BJ (cell line): ENCODE data around the gene GRIP2. TPM values are rescaled to one million over a fixed set of nuclear protein-coding genes. Genes with fewer than 3 reads are reported as not detected.
A peak's percentile ranks its signal among the peaks of the same experiment; 100 is the strongest.

Source experiments
- CTCF ChIA-PET: fragments of 350-600 bp; formaldehyde crosslinking; extraction: SDS; loops from one replicate; lab custom pipeline; 2021; ENCODE audit warnings: antibody characterized with exemption, inconsistent platforms; lab: Yijun Ruan, JAX
- POLR2A ChIA-PET: fragments of 300-600 bp; sonication (Branson Sonifier 250); formaldehyde crosslinking; extraction: SDS; loops from one replicate; lab custom pipeline; 2021; ENCODE audit warnings: antibody characterized with exemption; lab: Charles Lee
- DNase-seq: peaks from one replicate; pipeline ENCODE4 v3.0.0-alpha.2; 2011; ENCODE audit warnings: low read depth
- H3K27me3 ChIP-seq: 2 replicates; pipeline ENCODE4 v1.6.0; 2011; ENCODE audit warnings: low read length; ENCODE audit not compliant: control insufficient read depth, insufficient read depth
- H3K36me3 ChIP-seq: 2 replicates; pipeline ENCODE4 v1.5.1; 2011; ENCODE audit warnings: low read length; ENCODE audit not compliant: control insufficient read depth, insufficient read depth
- H3K4me3 ChIP-seq: 2 replicates; pipeline ENCODE4 v1.5.1; 2011; ENCODE audit warnings: low read depth, mild to moderate bottlenecking, control low read depth, low read length
- CTCF ChIP-seq: IDR thresholded peaks from 2 replicates; pipeline ENCODE4 v1.5.1; 2011; ENCODE audit warnings: low read depth, mild to moderate bottlenecking, control low read depth, inconsistent platforms, low read length, moderate library complexity; ENCODE audit not compliant: insufficient read depth
- polyA plus RNA-seq: library from polyadenylated mRNA; depleted of rRNA; stranded (reverse); fragments of >200 nt; gene quantifications from 2 replicates; pipeline ENCODE4 v1.2.3, GENCODE V29; 2011

Gene GRIP2
- polyA plus RNA-seq, 1 experiment = 0.45 TPM

DNA sequence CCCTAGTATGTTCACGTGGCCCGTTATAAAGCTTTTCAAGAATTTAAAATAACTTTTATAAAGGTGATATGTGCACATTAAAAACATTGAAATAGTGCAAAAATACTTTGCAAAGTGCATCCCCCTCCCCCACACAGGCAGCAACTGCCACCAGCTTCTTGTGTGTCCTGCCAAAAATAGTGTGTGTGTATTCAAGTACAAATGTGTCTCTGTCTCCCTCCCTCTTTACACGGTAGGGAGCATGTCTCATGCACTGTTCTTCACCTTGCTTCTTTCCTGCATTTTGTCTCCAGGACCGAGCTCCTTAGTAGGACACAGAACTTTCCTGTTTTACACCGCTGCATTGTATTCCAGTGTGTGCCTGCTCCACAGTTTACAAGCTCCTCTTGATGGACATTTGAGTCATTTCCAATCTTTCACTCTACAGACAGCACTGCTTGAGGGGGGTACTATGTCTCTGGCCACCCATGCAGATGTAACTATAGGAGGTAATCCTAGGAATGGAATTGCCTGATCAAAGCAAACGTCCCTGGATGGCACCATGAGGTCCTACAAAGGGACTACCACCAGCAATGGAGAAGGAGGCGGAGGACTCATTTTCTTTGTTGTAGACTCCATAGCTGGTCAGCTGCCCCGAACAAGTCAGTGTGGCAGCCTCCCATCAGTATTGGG lies 85.4 kb downstream of the GRIP2 start:
- Histone ChIP-seq H3K27me3 (no peaks in the 10 kb centered on the region), H3K4me3 (no peak overlapping the region), H3K36me3 (peaks cover 47% of the 10 kb centered on the region)
- TF ChIP-seq CTCF = no peak
- ChIA-PET CTCF (interaction anchor here (1.1 to 2.3 kb wide), 3 partner anchors 193 to 253 kb away, joined by 3 to 6 read pairs (median 6); no protein-coding TSS in a partner anchor), POLR2A (no interaction called here)
- no peak for DNase-seq

- CTCF ChIA-PET = interaction anchor here (1.1 to 2.3 kb wide), 4 partner anchors 14 to 253 kb away, joined by 3 to 9 read pairs (median 6); no protein-coding TSS in a partner anchor
These were observed 86.1 kb downstream of the GRIP2 start for GRCh38 chr3:14453876-14454638.

GRCh38 chr3:14452740-14453710 lies 87.1 kb downstream of the GRIP2 start:
- Histone ChIP-seq H3K36me3 (peaks cover 56% of the 10 kb centered on the region), H3K4me3 (no peak overlapping the region), H3K27me3 (no peaks in the 10 kb centered on the region)
- ChIA-PET CTCF (interaction anchor here (1.1 to 2.3 kb wide), 8 partner anchors 9 to 252 kb away, joined by 3 to 11 read pairs (median 6); no protein-coding TSS in a partner anchor), POLR2A (interaction anchor here (0.6 to 1.9 kb wide), 2 partner anchors 38 to 257 kb away, joined by 3 to 4 read pairs; no protein-coding TSS in a partner anchor)
- TF ChIP-seq CTCF = peak; percentile 36
- peak; percentile 98 for DNase-seq

More at GRCh38 chr3:14453876-14454638, 86.1 kb downstream of the GRIP2 start:
- Histone ChIP-seq H3K36me3 (peaks cover 47% of the 10 kb centered on the region), H3K27me3 (no peaks in the 10 kb centered on the region), H3K4me3 (no peak overlapping the region)
- POLR2A ChIA-PET = no interaction called here
- DNase-seq = no peak
- TF ChIP-seq CTCF = no peak

- Histone ChIP-seq H3K4me3 (no peak overlapping the region), H3K27me3 (no peaks in the 10 kb centered on the region), H3K36me3 (peaks cover 55% of the 10 kb centered on the region)
- ChIA-PET CTCF (interaction anchor here (0.7 to 2.3 kb wide), 9 partner anchors 9 to 251 kb away, joined by 3 to 11 read pairs (median 5); no protein-coding TSS in a partner anchor), POLR2A (interaction anchor here (0.7 to 1.9 kb wide), 3 partner anchors 37 to 245 kb away, joined by 3 to 4 read pairs (median 4); no protein-coding TSS in a partner anchor)
- no peak for TF ChIP-seq CTCF
- peak; percentile 84 for DNase-seq
These were observed 88.0 kb downstream of the GRIP2 start for GRCh38 chr3:14451844-14452739.
